H4 (cell line): ENCODE data around the gene ZNRF4. TPM values are rescaled to one million over a fixed set of nuclear protein-coding genes. Genes with fewer than 3 reads are reported as not detected.
"Not testable (repeated sequence)": the region's sequence is repeated elsewhere in the genome, so short reads cannot be mapped to it uniquely, and the experiment has no call there.

Experiments
- DNase-seq: peaks from one replicate; pipeline ENCODE4 v3.0.0-alpha.2; 2015; ENCODE audit warnings: low spot score
- total RNA-seq: library from RNA; depleted of rRNA; stranded (reverse); fragments of >200 nt; shearing (Covaris generic); gene quantifications from 2 replicates; pipeline ENCODE4 v1.2.3, GENCODE V29; 2014; rRNA removed

The ZNRF4 gene
- total RNA-seq, result not detected in 2 replicates

- no peak for DNase-seq
Measured at GRCh38 chr19:5455367-5456129, at the start of gene ZNRF4. TSS of gene ZNRF4 (plus strand) at chr19:5455417. CDS start at chr19:5455492, 75 bp downstream.

DNA sequence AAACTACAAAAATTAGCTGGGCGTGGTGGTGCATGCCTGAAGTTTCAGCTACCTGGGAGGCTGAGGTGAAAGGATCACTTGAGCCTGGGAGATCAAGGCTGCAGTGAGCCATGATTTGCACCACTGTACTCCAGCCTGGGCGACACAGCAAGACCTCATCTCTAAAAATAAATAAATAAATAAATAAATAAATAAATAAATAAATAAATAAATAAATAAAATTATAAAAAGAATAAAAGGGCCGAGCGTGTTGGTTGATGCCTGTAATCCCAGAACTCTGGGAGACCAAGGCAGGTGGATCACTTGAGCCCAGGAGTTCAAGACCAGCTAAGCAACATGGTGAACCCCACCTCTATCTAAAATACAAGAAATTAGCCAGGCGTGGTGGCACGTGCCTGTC lies 49.0 kb upstream of the ZNRF4 start:
- not testable (repeated sequence) for DNase-seq

GRCh38 chr19:5406816-5407215 lies 48.4 kb upstream of the ZNRF4 start:
- no peak for DNase-seq

GRCh38 chr19:5407356-5407755 lies 47.9 kb upstream of the ZNRF4 start:
- no peak for DNase-seq

DNA sequence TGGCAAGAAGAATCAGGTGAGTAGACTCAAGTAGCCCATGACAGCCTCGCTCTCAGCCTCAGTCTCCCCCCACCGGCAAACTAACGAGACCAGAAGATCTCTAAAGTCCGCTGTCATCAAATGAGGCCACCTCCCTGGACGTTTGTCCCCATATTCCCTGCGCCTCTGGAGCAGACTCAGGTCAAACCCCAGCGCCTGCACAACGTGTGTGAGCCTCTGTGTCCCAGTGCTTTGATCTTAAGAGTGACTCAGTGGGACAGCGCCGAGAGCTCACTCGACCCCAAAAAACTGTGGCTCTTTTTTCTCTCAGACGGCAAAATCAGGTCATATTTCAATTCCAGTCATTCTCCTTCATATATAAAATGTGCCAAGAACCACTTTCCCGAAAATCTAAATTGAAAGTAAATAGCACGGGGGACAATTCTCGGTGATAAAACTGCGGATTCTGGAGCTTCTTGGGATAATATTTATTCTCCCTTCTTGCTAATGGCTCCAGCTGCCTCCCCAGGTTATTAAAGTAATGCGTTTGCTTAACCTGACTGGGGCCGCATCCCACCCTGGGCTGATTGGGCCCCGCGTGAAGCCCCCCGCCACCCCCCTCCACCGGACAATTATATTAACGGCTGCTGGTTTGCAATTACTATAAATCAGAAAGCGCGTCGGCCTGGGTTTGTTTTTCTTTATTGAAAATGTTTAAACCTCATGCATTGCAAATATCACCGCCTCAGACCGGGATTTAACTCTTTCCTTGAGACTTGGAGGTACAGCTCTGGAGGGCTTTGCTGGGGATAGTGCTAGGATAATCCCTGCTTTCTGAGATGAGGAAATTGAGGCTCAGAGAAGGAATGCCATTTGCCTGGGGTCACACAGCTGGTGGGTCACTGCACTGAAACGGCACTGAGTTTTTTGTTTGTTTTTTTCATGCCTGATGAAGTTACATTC lies 37.5 kb upstream of the ZNRF4 start:
- DNase-seq, result no peak

- DNase-seq, result no peak
Measured at GRCh38 chr19:5418677-5419076, 36.5 kb upstream of the ZNRF4 start.

DNA sequence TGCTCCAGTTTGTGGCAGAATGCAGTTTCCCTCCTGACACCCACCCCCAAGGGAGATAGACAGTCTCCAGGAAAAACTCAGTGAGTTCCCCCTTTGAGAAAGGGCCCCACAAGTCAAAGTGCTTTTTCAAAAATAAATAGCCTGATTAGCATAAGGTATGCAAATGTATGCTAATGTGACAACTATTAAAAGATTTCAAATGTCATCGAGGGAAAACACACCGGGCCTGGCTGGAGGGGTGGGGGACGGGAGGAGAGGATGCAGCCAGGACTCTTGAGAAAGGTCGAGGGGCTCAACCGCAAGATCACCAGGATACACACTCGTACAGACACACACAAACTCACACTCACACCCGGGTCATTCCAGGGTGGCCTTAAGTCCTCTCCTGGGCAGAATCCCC lies 34.3 kb upstream of the ZNRF4 start:
- no peak for DNase-seq

- DNase-seq, result no peak
Measured at GRCh38 chr19:5423567-5424125, 31.6 kb upstream of the ZNRF4 start.

DNA sequence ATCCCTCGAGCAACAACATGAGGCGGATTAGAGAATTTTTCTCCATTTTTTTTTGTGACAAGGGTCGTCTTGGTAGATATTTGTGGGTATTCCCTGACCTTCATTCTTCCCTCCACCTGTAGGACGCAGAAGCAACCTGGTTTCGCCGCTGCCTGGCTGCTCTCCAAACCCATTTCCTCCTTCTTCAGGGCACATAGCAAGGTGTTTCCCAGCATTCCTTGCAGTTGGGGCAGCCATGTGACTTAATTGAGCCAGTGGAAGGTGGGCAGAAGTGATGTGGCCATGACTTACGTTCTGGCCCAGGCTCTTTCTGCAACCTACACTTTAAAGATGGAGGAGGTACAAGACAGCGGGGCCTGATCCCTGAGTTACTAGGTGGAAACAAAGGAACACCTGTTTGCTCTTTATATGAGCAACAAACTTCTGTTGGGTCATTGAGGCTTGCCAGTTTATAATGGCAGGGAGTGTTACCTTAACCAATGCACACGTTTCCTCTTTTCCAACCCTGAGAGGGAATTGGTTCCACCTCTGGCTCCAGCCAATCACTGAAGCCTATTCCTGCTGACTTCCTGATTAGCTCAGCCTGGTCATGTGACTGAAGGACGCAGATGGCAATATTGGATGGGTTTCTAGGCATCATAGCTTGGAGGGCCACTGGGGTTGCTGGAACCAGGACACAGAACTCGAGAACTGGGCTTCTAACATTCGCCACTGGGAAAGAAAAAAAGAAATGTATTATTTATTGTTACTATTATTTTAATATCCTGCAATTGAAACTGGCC lies 30.8 kb upstream of the ZNRF4 start:
- DNase-seq, result no peak

DNA sequence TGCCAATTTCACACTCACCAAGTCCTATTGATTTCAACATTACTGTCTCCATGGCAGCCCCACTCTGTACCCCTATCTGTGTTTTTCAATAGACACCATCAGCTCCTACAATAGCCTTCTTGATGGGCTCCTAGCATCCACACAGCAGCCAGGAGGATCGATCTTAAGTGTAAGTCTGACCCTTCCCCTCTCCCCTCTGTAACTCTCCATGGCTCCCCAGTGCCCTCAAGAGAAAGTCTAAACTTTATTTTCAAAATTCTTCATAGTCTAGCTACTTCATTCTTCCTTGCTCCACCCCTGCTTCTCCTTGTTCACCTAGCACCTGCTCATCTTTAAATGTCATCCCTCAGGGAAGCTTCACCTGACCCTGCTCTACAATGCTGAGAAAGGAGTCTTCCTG lies 30.0 kb upstream of the ZNRF4 start:
- no peak for DNase-seq

GRCh38 chr19:5430237-5430636 lies 25.0 kb upstream of the ZNRF4 start:
- DNase-seq, result no peak

GRCh38 chr19:5432687-5433086 lies 22.5 kb upstream of the ZNRF4 start:
- no peak for DNase-seq

GRCh38 chr19:5434351-5434917 lies 20.8 kb upstream of the ZNRF4 start:
- DNase-seq, result no peak

DNA sequence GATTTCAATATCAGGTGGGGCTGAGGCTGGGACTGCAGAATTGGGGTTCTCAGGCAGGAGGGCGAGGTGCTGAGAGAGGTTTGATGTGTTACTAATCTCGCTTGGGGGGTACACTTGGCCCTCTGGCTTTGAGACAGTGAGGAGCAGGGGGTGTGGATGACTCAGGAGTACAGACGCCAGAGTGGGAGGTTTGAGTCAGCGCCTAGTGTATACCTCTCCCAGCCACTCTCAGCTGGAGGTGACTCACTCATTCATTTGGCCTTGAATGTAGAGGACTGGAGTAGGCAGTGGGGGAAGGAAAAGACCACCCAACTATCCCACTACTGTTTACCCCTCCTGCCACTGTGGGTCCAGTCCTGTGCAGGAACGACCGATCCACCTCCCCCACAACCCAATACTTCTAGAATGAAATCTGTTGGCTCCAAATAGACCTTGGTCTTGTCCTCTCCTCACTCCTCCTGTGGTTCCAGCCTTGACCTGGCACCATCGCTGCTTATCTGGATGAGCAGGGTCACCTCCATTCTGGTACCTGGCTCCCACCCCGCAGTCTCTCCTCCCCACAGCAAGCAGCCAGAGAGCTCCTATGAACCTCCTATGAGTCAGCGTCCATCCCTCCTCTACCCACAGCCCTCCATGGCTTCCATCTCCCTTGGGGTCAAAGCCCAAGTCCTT lies 20.1 kb upstream of the ZNRF4 start:
- DNase-seq, result peak; percentile 80

- no peak for DNase-seq
Measured at GRCh38 chr19:5435642-5436017, 19.6 kb upstream of the ZNRF4 start.

DNA sequence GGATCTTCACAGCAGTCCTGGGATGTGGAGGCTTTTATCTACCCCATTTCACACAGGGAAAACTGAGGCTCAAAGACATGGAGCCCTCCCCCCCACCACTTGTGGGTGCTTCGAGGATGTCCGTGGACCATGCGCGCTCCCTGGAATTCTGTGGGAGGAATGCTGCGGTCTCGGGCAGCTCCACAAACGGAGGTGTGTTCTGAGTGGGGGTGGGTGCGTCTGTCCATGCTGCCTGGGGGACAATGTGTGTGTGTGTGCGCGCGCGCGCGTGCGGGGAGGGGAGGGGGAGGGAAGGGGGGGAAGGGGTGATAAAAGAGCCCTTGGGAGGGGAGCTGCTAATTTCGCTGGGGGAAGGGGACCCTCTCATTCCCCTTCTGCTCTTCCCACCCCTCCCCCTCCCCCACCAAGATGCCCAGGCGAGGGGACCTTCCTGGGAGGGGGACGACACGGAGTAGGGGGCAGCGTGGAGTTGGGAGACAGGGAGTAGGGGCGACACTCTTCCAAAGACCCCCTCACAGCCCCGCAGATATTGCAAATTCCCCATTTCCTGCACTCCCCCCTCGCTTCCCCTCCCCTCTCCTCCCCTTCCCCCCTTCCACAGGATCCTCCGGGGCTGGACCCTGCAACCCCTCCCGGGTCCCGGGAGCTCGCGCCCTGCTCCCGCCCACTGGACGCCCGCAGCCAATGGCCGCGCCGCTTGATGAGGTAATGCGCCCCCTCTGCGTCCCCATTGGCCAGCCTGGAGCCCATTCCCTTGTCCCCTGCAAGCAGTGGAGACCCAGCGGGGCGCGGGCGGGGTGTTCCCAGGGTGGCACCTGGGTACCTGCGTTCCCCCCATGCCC lies 18.9 kb upstream of the ZNRF4 start:
- peak; percentile 81 for DNase-seq

- DNase-seq, result no peak
Measured at GRCh38 chr19:5436948-5437306, 18.3 kb upstream of the ZNRF4 start.

- not testable (repeated sequence) for DNase-seq
Measured at GRCh38 chr19:5438756-5439155, 16.5 kb upstream of the ZNRF4 start.

- no peak for DNase-seq
Measured at GRCh38 chr19:5439452-5439851, 15.8 kb upstream of the ZNRF4 start.

DNA sequence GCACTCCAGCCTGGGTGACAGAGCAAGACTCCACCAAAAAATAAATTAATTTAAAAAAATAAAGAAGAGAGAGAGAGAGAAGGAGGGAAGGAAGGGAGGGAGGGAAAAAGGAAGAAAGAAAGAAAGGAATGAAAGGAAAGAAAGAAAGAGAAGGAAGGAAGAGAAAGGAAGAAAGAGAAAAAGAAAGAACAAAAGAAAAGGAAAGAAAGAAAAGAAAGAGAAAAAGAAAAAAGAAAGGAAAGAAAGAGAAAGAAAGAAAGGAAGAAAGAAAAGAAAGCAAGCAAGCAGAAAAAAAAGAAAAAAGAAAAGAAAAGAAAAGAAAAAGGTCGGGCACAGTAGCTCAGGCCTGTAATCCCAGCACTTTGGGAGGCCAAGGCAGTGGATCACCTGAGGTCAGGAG lies 14.9 kb upstream of the ZNRF4 start:
- no peak for DNase-seq
